WTC11 (cell line): ENCODE data around the gene SETD1B. TPM values are rescaled to one million over a fixed set of nuclear protein-coding genes. Genes with fewer than 3 reads are reported as not detected.
A peak's percentile ranks its signal among the peaks of the same experiment; 100 is the strongest.

Experiments
- ATAC-seq: fragments of 200-7000 bp; cut with Tn5 transposase; 2 replicates; pipeline ENCODE4 v1.10.0; 2021; ENCODE audit warnings: mild to moderate bottlenecking, moderate library complexity
- CTCF ChIA-PET: fragments of 300-600 bp; sonication (Branson Sonifier 250); formaldehyde crosslinking; loops from one replicate; lab custom pipeline; 2021; ENCODE audit warnings: antibody characterized with exemption; lab: Charles Lee
- POLR2A ChIA-PET: fragments of 350-600 bp; sonication (Branson Sonifier 250); formaldehyde crosslinking; loops from one replicate; lab custom pipeline; 2021; ENCODE audit warnings: antibody characterized with exemption; lab: Charles Lee
- DNase-seq: peaks from one replicate; pipeline ENCODE4 v3.0.0; 2021; ENCODE audit warnings: low spot score
- H3K27ac Mint-ChIP-seq: 2 replicates; pipeline ENCODE4 v1.8.0; 2021; ENCODE audit warnings: mixed read lengths
- H3K27me3 Mint-ChIP-seq: 2 replicates; pipeline ENCODE4 v1.8.0; 2021; ENCODE audit warnings: low read depth, mild to moderate bottlenecking, moderate library complexity, mixed read lengths
- H3K36me3 Mint-ChIP-seq: 2 replicates; pipeline ENCODE4 v1.8.0; 2021; ENCODE audit warnings: mixed read lengths
- H3K4me1 Mint-ChIP-seq: 2 replicates; pipeline ENCODE4 v1.8.0; 2022; ENCODE audit warnings: mixed read lengths
- H3K4me3 Mint-ChIP-seq: 2 replicates; pipeline ENCODE4 v1.8.0; 2021; ENCODE audit warnings: mild to moderate bottlenecking, moderate library complexity, mixed read lengths
- H3K9me3 Mint-ChIP-seq: 2 replicates; pipeline ENCODE4 v1.8.0; 2021; ENCODE audit warnings: mixed read lengths
- ARID4B ChIP-seq: sonication (generic); formaldehyde crosslinking; IDR thresholded peaks from 2 replicates; pipeline ENCODE4 v1.8.0; 2023; ENCODE audit warnings: missing genetic modification reagents, mild to moderate bottlenecking, borderline replicate concordance
- E2F5 ChIP-seq: sonication (generic); formaldehyde crosslinking; IDR thresholded peaks from 2 replicates; pipeline ENCODE4 v1.8.1; 2022; ENCODE audit warnings: mild to moderate bottlenecking, moderate library complexity, missing genetic modification reagents
- FOXP1 ChIP-seq: sonication (generic); formaldehyde crosslinking; IDR thresholded peaks from 2 replicates; pipeline ENCODE4 v1.8.0; 2022; ENCODE audit warnings: missing genetic modification reagents, mild to moderate bottlenecking, moderate library complexity, borderline replicate concordance
- JAZF1 ChIP-seq: fragments of 250-450 bp; sonication (Bioruptor Pico); IDR thresholded peaks from 2 replicates; pipeline ENCODE4 v1.9.0; 2021; ENCODE audit warnings: moderate library complexity, mild to moderate bottlenecking, inconsistent platforms
- NFATC4 ChIP-seq: fragments of 250-450 bp; sonication (Bioruptor Pico); IDR thresholded peaks from 2 replicates; pipeline ENCODE4 v1.9.0; 2021; ENCODE audit warnings: mild to moderate bottlenecking
- SMAD3 ChIP-seq: sonication (generic); formaldehyde crosslinking; IDR thresholded peaks from 2 replicates; pipeline ENCODE4 v1.8.0; 2022; ENCODE audit warnings: missing genetic modification reagents, mild to moderate bottlenecking, borderline replicate concordance
- TEAD1 ChIP-seq: sonication (generic); formaldehyde crosslinking; IDR thresholded peaks from 2 replicates; pipeline ENCODE4 v1.8.0; 2022; ENCODE audit warnings: mild to moderate bottlenecking, missing genetic modification reagents
- ZBTB43 ChIP-seq: sonication (generic); formaldehyde crosslinking; IDR thresholded peaks from 2 replicates; pipeline ENCODE4 v1.8.1; 2023; ENCODE audit warnings: mild to moderate bottlenecking, missing genetic modification reagents
- ZNF121 ChIP-seq: sonication (generic); formaldehyde crosslinking; IDR thresholded peaks from 2 replicates; pipeline ENCODE4 v1.8.0; 2023; ENCODE audit warnings: missing genetic modification reagents
- ZNF232 ChIP-seq: sonication (generic); formaldehyde crosslinking; IDR thresholded peaks from 2 replicates; pipeline ENCODE4 v1.8.0; 2022; ENCODE audit warnings: mild to moderate bottlenecking, missing genetic modification reagents
- ZNF396 ChIP-seq: fragments of 250-450 bp; sonication (Bioruptor Pico); IDR thresholded peaks from 2 replicates; pipeline ENCODE4 v1.8.0; 2021; ENCODE audit warnings: mild to moderate bottlenecking, moderate library complexity, borderline replicate concordance
- ZSCAN18 ChIP-seq: fragments of 250-450 bp; sonication (Bioruptor Pico); IDR thresholded peaks from 2 replicates; pipeline ENCODE4 v2.1.2; 2022; ENCODE audit warnings: mild to moderate bottlenecking, moderate library complexity
- total RNA-seq: library from RNA; stranded (reverse); gene quantifications from 3 replicates; pipeline ENCODE4 v1.2.3, GENCODE V29; 2021
- TF ChIP-seq, protein P1 (sequence below): fragments of 250-450 bp; sonication (Bioruptor Pico); IDR thresholded peaks from 2 replicates; pipeline ENCODE4 v1.9.0; 2021; ENCODE audit warnings: mild to moderate bottlenecking, borderline replicate concordance

The SETD1B gene
- total RNA-seq, 1 experiment from 2014 or later = 19.5 TPM

DNA sequence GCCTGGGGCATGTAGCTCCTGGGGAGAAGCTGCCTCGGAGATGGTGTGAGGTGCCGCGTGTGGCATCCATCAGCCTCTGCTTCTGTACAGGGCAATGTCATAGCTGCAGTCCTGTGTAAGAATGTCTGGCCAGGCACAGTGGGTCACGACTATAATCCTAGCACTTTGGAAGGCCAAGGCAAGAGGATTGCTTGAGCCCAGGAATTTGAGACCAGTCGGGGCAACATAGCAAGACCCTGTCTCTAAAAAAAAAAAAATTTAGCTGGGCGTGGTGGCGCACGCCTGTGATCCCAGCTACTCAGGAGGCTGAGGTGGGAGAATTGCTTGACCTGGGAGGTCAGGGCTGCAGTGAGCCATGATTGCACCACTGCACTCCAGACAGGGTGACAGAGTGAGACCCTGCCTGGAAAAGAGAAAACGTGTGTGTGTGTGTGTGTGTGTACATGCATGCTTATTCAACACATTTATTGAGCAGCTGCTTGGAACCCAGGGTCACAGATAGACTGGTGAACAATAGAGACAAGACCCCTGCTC lies 34.4 kb upstream of the SETD1B start:
- peaks cover 5% of the 10 kb centered on the region; the same call in 1 of the 2 replicates for H3K36me3 Mint-ChIP-seq
- H3K27ac Mint-ChIP-seq = no peak overlapping the region
- H3K9me3 Mint-ChIP-seq = no peaks in the 10 kb centered on the region
- CTCF ChIA-PET = interaction anchor here (1.1 kb wide), 1 partner anchor 56 kb away, joined by 3 read pairs; no protein-coding TSS in a partner anchor
- H3K27me3 Mint-ChIP-seq = no peaks in the 10 kb centered on the region
- peaks cover 8% of the 10 kb centered on the region for H3K4me1 Mint-ChIP-seq
- TF ChIP-seq TEAD1 (CRISPR knock-in tag) (no peak), ZNF121 (peak; percentile 86)
- DNase-seq = no peak
- no peak overlapping the region for H3K4me3 Mint-ChIP-seq
- POLR2A ChIA-PET = no interaction called here
- no peak for ATAC-seq

GRCh38 chr12:121769831-121770301 lies 33.9 kb upstream of the SETD1B start:
- Mint-ChIP-seq H3K9me3 (no peaks in the 10 kb centered on the region), H3K36me3 (peaks cover 2% of the 10 kb centered on the region; the same call in 1 of the 2 replicates), H3K27ac (no peak overlapping the region; the same call in 1 of the 2 replicates), H3K4me1 (peaks cover 12% of the 10 kb centered on the region), H3K4me3 (no peak overlapping the region), H3K27me3 (no peaks in the 10 kb centered on the region)
- DNase-seq (no peak), ATAC-seq (no peak)
- no peak for TF ChIP-seq SMAD3 (CRISPR knock-in tag)
- no peak for TF ChIP-seq E2F5 (CRISPR knock-in tag)
- TF ChIP-seq JAZF1 = no peak
- no peak for TF ChIP-seq ZNF232
- no peak for TF ChIP-seq NFATC4 (CRISPR knock-in tag)
- no peak for TF ChIP-seq ZBTB43 (CRISPR knock-in tag)
- TF ChIP-seq, protein P1, sequence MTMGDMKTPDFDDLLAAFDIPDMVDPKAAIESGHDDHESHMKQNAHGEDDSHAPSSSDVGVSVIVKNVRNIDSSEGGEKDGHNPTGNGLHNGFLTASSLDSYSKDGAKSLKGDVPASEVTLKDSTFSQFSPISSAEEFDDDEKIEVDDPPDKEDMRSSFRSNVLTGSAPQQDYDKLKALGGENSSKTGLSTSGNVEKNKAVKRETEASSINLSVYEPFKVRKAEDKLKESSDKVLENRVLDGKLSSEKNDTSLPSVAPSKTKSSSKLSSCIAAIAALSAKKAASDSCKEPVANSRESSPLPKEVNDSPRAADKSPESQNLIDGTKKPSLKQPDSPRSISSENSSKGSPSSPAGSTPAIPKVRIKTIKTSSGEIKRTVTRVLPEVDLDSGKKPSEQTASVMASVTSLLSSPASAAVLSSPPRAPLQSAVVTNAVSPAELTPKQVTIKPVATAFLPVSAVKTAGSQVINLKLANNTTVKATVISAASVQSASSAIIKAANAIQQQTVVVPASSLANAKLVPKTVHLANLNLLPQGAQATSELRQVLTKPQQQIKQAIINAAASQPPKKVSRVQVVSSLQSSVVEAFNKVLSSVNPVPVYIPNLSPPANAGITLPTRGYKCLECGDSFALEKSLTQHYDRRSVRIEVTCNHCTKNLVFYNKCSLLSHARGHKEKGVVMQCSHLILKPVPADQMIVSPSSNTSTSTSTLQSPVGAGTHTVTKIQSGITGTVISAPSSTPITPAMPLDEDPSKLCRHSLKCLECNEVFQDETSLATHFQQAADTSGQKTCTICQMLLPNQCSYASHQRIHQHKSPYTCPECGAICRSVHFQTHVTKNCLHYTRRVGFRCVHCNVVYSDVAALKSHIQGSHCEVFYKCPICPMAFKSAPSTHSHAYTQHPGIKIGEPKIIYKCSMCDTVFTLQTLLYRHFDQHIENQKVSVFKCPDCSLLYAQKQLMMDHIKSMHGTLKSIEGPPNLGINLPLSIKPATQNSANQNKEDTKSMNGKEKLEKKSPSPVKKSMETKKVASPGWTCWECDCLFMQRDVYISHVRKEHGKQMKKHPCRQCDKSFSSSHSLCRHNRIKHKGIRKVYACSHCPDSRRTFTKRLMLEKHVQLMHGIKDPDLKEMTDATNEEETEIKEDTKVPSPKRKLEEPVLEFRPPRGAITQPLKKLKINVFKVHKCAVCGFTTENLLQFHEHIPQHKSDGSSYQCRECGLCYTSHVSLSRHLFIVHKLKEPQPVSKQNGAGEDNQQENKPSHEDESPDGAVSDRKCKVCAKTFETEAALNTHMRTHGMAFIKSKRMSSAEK (CRISPR knock-in tag) = no peak
- TF ChIP-seq FOXP1 (CRISPR knock-in tag) = no peak
- TF ChIP-seq ZNF396 = no peak
- TF ChIP-seq ZSCAN18 (CRISPR knock-in tag) = no peak
- no peak for TF ChIP-seq ARID4B (CRISPR knock-in tag)
- ChIA-PET POLR2A (no interaction called here), CTCF (interaction anchor here (0.9 to 1.1 kb wide), 2 partner anchors 57 to 67 kb away, joined by 3 read pairs; no protein-coding TSS in a partner anchor)
